HG03025 (cell line): ENCODE measurements around the gene MPPED1.

ENCODE experiments used
- ATAC-seq: cut with Tn5 transposase; IDR thresholded peaks from one replicate; pipeline ENCODE4 v1.9.1; 2021; ENCODE audit warnings: mild to moderate bottlenecking, moderate library complexity; ENCODE audit not compliant: unreplicated experiment, low FRiP score

Gene MPPED1

GRCh38 chr22:43535741-43536140 is 123.9 kb downstream of the MPPED1 start:
- ATAC-seq, result no peak

DNA sequence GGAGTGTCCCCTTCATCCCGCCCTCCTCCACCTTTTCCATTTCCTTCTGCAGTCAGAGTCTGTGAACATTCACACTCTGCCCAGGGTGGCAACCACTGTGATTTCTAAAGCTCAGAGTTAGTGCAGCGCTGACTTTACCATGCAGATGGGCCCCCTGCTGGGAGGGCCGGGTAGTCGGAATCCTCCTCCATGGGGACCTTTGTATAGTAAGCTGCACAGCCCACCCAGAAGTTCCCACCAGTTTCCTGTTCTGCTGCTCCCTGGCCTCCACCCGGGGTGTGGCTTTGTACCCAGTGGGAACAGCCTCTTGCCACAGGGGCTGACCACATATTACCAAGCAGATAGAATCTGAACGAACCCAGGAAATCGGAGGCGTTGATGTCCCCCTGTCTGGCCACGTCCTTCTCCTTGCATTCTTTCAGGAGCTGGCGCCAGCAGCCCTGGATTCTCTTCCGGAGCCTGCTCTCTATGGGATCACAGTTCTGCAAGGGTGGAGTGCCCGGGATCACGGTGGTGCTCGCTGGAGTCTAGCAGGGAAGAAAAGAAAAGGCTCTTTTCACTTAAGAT is 125.3 kb downstream of the MPPED1 start:
- no peak for ATAC-seq

DNA sequence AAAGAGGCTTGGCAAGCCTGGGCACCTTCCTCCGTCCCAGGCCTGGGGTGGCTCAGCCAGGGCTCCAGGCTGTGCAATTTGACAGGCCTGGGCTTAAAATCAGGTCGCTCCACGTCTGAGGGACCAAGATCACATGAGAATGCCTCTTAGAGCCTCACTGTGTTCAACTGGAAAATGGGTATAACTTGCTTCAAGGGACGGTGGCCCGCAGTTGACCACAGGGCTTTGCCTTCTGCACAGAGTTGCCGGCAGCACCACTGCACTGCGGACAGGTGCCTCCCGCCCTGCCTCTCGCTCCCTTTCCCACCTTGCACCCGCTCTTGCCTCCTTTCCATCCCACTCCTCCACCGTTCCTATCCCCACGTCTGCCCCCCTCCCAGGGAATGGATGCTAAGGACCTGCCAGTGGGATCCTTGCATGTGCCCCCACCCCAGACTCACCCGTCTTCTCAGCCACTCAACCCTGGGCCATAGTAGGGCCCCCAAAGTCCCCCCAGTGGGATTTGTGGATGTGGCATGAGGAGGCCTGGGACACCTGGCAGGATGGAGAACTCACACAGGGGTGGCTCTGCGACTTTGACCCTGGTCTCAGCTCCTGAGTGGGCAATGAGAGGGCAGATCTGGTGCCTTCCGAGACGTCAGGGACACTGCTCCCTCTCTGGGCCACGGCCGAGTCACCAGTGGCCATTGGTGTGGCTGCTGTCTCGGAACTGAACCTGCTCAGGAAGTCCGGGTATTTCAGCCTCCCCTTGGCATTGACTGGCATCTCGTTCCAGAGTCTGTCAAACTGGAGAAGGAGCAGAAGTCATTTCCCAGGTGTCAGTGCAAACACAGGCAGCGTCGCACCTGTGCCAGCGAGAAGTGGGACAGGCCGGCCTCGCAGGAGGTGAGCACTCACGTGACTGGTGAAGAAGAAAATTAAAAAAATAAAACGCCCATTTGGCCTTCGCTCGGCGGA is 128.0 kb downstream of the MPPED1 start:
- no peak for ATAC-seq

GRCh38 chr22:43540529-43540923 is 128.7 kb downstream of the MPPED1 start:
- no peak for ATAC-seq

DNA sequence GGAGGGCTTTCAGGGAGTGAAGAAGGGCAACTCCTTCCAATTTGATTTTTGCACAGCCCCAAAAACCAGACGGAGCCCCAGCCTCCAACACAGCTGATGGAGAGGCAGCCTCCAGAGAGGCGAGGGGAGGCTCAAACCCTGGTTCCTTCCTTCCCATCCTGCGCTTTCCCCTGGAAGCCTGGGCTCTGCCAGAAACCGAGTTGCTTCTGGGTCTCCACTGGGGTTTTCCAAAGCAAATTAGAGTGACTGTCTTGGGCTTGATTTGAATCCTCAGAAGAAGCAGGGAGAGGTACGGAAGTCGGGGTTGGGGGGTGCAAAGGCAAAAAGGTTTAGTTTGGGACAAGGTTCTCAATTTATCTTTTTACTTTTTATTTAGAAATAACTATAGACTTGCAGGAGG is 129.2 kb downstream of the MPPED1 start:
- no peak for ATAC-seq

DNA sequence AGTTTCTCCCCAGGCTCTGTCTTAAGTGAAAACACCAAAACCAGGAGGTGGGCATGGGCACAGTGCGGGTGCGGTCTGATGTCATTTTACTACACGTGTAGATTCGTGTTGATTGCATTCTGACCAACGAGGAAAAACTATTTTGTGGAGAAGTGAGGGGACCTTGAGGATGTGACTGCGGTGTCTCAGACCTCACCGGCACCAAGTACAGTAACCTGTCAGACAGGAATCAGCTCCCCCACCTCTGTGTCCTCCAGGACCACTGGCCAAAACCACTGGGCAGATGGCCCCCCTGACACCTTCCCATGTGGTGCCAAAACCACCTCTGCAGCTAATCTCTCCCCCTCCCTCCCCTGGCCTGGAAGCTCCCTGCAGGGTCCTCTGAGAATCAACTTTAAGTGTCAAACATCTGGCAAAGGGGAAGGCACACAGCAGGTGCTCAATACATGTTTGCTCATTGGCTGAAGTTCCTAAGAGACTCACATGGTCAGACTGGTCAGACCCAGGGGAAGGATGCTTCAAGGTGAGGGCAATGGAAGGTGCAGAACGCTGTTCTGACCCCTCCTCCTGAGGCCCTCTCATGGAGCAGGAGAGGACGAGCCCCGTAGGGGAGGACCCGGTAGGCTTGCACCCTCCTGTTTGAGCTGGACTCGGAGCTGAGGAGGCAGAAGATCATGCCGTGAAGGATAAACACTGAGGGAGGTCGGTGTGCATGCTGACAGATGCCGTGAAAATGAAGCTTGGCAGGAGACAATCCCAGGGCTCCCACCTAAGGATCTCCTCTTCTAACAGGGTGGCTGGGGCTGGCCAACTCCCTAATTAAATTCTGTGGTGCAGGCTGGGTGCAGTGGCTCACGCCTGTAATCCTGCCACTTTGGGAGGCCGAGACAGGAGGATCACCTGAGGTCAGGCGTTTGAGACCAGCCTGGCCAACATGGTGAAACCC is 129.9 kb downstream of the MPPED1 start:
- no peak for ATAC-seq

DNA sequence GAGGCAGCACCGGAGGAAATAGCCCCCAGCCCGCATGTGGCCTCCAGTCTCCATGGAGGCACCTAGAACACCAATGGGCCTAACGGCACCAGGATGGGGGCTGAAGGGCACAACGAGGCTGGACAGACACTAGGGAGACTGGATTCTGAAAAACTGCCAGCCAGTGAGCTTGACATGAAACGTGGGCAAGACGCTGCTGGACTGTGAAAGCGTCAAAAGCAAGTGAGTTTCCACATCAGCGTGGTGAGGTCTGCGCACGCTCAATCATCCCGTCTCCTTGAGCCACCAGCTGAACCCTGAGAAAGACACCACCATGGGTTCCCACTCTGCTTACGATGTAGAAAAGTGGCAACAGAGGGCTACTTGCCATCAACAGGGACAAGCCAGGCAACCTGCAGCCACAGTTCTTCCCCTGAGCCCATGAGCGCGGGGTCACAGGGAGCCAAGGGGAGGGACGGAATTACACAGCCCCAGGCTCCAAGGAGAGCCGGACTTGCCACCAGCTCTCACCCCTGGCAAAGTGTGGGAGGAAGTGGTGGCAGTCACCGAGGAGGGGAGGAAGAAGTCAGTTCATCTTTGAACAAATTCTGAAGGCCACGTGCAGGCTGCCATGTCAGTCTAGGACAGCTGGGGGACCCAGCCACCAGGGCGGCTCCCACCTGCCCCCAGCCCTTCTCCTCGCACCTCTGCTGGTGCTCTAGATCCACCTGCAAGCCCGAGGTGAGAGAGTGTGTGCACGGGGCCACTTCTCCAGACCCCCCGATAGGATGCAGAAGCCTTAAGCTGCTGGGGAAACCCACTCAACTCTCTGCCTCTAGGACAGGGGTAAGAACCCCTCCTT is 131.1 kb downstream of the MPPED1 start:
- ATAC-seq, result no peak

DNA sequence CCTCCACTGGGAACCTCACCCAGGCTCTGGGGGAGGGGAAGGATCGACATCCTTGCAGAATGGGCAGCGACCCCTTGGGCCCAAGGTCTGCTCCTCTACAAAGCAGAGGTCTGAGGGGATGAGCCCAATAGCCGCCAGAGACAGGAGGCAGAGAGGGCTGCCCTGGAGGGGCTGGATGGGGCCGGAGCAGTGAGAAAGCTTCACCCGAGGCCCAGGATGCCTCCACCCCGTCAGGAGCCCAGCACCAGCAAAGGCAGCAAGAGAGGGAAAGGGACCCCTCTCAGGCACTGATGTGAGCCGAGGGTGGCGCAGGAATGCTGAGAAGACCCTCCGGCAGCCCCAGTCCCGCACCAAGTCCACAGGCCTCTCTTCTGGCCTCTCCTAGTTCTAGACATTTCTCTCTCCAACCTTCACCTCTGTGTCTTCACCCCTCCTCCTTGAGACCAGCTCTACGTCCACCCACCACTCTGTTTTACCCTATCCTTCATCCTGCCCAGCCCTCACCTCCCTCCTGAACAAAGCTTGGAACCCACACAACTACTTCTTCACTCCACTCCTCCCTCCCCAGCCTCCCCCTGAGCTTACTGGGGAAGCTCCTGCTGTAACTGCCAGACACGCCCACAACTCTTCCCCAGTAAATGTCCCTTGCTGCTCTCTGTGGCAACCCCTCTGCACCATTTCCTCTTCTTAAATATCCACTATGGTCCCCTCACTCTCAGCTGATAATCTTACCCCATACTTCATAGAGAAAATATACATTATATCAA is 131.9 kb downstream of the MPPED1 start:
- ATAC-seq, result no peak

DNA sequence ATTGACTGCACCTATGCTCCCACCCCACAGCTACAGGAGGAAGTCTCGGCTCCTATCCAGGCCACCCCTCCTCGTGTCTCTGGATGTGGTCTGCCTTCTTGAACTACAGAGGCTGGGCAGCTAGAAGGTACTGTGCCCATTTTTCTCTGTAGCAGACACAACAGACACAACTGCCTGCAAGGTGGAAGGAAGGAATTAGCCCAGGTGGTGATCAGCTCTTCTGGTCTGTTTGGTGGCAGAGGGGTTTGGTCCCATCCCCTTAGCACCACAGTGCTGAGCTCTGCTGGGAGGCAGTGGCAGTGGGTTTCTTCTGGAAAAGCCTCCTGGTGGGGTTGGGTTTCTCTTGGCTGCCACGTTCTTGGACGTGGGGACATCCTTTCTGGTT is 132.5 kb downstream of the MPPED1 start:
- no peak for ATAC-seq

DNA sequence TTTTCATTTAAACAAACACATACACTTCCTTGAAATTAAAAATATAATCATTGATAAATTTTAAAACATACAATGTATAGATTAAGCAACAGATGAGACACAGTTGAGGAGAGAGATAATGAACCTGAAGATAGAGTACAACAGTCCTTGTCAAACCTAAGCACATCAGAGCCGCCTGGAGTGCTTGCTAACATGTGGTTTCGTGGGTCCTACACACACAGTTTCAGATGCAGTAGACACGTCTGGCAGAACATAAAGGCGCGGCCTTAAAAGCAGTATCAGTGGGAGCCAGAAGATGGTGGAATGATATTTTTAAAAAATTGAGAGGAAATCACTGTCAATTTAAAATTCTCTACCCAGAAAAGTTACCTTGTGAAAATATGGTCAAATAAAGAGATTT is 134.4 kb downstream of the MPPED1 start:
- ATAC-seq, result no peak

- no peak for ATAC-seq
Measured at GRCh38 chr22:43550024-43550620, 138.3 kb downstream of the MPPED1 start.

DNA sequence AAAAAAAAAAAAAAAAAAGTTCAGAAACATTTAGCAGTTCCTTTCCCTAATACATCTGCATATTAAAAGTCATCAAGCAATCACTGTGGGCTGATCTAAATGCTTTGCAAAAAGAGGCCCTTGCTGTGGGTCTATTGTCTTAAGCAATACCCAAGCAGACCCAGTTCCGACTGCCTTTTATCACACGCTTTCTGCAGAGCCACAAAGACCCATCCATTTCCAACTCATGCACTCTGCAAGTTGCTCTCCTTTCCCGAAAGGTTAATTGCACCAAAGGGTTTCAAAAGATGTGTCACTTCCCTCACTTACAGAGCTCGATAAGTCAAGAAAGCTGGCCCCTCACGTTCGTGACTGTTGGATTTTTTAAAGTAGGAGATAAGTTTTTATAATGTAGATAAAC is 138.9 kb downstream of the MPPED1 start:
- ATAC-seq, result no peak

GRCh38 chr22:43553451-43554258 is 141.8 kb downstream of the MPPED1 start:
- no peak for ATAC-seq

GRCh38 chr22:43554259-43554636 is 142.4 kb downstream of the MPPED1 start:
- no peak for ATAC-seq

DNA sequence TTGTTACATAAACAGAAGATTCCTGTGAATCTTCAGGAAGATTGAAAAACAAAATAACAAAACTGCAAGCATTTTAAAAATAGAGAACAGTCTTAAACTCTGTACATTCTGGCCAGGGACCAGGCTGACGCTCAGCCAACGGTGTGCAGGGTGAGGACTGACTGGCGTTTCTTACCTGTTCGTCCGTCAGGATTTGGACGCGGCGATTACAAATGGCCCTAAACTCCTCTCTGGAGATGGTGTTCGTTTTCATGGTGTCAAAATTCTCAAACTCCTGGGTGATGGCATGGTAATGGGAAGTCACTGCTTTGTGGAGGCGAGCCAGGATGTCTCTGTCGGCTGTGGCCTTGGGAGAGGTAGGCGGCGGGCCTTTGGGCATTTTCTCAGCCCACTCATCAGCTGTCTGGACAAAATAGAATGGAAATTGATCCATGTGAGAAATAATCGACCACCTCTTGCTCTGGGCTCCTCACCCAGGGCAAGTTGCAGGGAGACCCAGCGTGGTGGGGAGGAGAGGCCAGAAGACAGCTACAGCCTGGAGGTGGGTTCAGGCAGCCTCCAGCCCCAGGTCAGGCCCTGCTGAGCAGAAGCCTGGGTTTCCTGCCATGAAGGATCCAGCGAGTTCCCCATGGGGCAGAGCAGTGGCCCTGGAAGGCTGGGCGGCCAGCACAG is 143.0 kb downstream of the MPPED1 start:
- no peak for ATAC-seq

GRCh38 chr22:43555561-43556515 is 144.0 kb downstream of the MPPED1 start:
- ATAC-seq, result no peak
